Activated effector memory CD4-positive, alpha-beta T cell treated with anti-CD3 and anti-CD28 coated beads, Interleukin-2, amount 50 U/mL, for 16 hours (primary cell): ENCODE measurements around the gene ZNF512B.
"Not testable (repeated sequence)": the region's sequence is repeated elsewhere in the genome, so short reads cannot be mapped to it uniquely, and the experiment has no call there.

Source experiments
- DNase-seq: peaks from one replicate; pipeline ENCODE4 v3.0.0-alpha.2; 2020

The ZNF512B gene

GRCh38 chr20:63963348-63963741 lies 6.4 kb downstream of the ZNF512B start:
- no peak for DNase-seq

- DNase-seq = no peak
These were observed 7.0 kb downstream of the ZNF512B start for GRCh38 chr20:63962426-63963347.

- no peak for DNase-seq
These were observed 7.9 kb downstream of the ZNF512B start for GRCh38 chr20:63961664-63962425.

GRCh38 chr20:63960654-63961621 lies 8.8 kb downstream of the ZNF512B start:
- DNase-seq = not testable (repeated sequence)

- DNase-seq = no peak
These were observed 10.0 kb downstream of the ZNF512B start for GRCh38 chr20:63959699-63960075.

- no peak for DNase-seq
These were observed 10.6 kb downstream of the ZNF512B start for GRCh38 chr20:63958964-63959698.

GRCh38 chr20:63958471-63958870 lies 11.3 kb downstream of the ZNF512B start:
- DNase-seq = no peak

GRCh38 chr20:63957690-63958441 lies 11.9 kb downstream of the ZNF512B start:
- DNase-seq = peak; percentile 82

GRCh38 chr20:63957004-63957689 lies 12.6 kb downstream of the ZNF512B start:
- DNase-seq = peak; percentile 91

- no peak for DNase-seq
These were observed 13.1 kb downstream of the ZNF512B start for GRCh38 chr20:63956664-63957003.

- DNase-seq = peak; percentile 95
These were observed 13.7 kb downstream of the ZNF512B start, which contains the start of gene UCKL1 for GRCh38 chr20:63955827-63956663. Gene UCKL1 (minus strand): TSS chr20:63956416. CDS start chr20:63956372, 44 bp downstream.

- peak; percentile 81 for DNase-seq
These were observed 14.4 kb downstream of the ZNF512B start for GRCh38 chr20:63955281-63955826.

- no peak for DNase-seq
These were observed 15.8 kb downstream of the ZNF512B start for GRCh38 chr20:63953764-63954429.

GRCh38 chr20:63952769-63953168 lies 17.0 kb downstream of the ZNF512B start:
- no peak for DNase-seq

GRCh38 chr20:63952210-63952535 lies 17.6 kb downstream of the ZNF512B start:
- no peak for DNase-seq

GRCh38 chr20:63951398-63952209 lies 18.1 kb downstream of the ZNF512B start:
- DNase-seq = no peak

- no peak for DNase-seq
These were observed 18.9 kb downstream of the ZNF512B start for GRCh38 chr20:63950701-63951397.
